ENCODE data around the gene SPRY2. TPM values are rescaled to one million over a fixed set of nuclear protein-coding genes. Genes with fewer than 3 reads are reported as not detected.

Gene SPRY2
- total and polyA plus RNA-seq, 2 of the 13 experiments (the other 11 are each of a cell fraction or from before 2014, with no cell fraction given), result 7.4 to 25.1 TPM

GRCh38 chr13:80342471-80343371 lies 1.8 kb upstream of the SPRY2 start (continued):
- TF ChIP-seq ZNF773 (CRISPR knock-in tag; IDR thresholded peaks at IDR 0.05; ENCODE audit: borderline replicate concordance) (peak; percentile 18; the same call in 1 of the 2 replicates), TEF (CRISPR knock-in tag; IDR thresholded peaks at IDR 0.05) (no peak), ZNF564 (CRISPR knock-in tag; IDR thresholded peaks at IDR 0.05) (peak; percentile 100), NFE2L1 (CRISPR knock-in tag; IDR thresholded peaks at IDR 0.05; ENCODE audit: borderline replicate concordance) (no peak), AHDC1 (CRISPR knock-in tag; IDR thresholded peaks at IDR 0.05; ENCODE audit: borderline replicate concordance) (peak; percentile 16; the same call in 1 of the 2 replicates), KMT2A (CRISPR knock-in tag; IDR thresholded peaks at IDR 0.05) (peak; percentile 71), ZXDC (CRISPR knock-in tag; IDR thresholded peaks at IDR 0.05) (0 out of 2 replicates have a peak, but pooled peaks have one; percentile 42), ZNF878 (CRISPR knock-in tag; IDR thresholded peaks at IDR 0.05) (0 out of 2 replicates have a peak, but pooled peaks have one; percentile 55), MXD4 (CRISPR knock-in tag; IDR thresholded peaks at IDR 0.05) (0 out of 2 replicates have a peak, but pooled peaks have one; percentile 31), ZNF784 (CRISPR knock-in tag; IDR thresholded peaks at IDR 0.05; ENCODE audit: borderline replicate concordance) (no peak), ZNF432 (CRISPR knock-in tag; IDR thresholded peaks at IDR 0.05; ENCODE audit: borderline replicate concordance) (no peak), ATF2 (CRISPR knock-in tag; IDR thresholded peaks at IDR 0.05) (no peak), ZNF563 (CRISPR knock-in tag; IDR thresholded peaks at IDR 0.05) (peak; percentile 82; the same call in 1 of the 2 replicates), ZNF12 (CRISPR knock-in tag; IDR thresholded peaks at IDR 0.05) (peak; percentile 11; the same call in 1 of the 2 replicates), ARHGAP35 (CRISPR knock-in tag; IDR thresholded peaks at IDR 0.05; ENCODE audit: borderline replicate concordance) (peak; percentile 40; the same call in 1 of the 2 replicates), DR1 (CRISPR knock-in tag; IDR thresholded peaks at IDR 0.05) (0 out of 2 replicates have a peak, but pooled peaks have one; percentile 26)

All from HepG2 (cell line).